Breast epithelium (tissue), 4 donors: ENCODE measurements around the gene LTBP4. TPM values are rescaled to one million over a fixed set of nuclear protein-coding genes. Genes with fewer than 3 reads are reported as not detected.
"Not testable (repeated sequence)": the region's sequence is repeated elsewhere in the genome, so short reads cannot be mapped to it uniquely, and the experiment has no call there.

Source experiments
- DNase-seq, 2 donors: peaks; one replicate each; pipeline ENCODE4 v3.0.0-alpha.2; 2019; ENCODE audit warnings: low spot score in 2 of 2
- H3K27ac ChIP-seq, 2 donors: fragments of 200-600 bp; sonication (generic) in 1 of 2; one replicate each; pipeline ENCODE4 v1.5.1; 2016 to 2019; ENCODE audit warnings: mild to moderate bottlenecking in 1 of 2
- H3K27me3 ChIP-seq, 2 donors: fragments of 200-600 bp; sonication (generic) in 1 of 2; one replicate each; pipeline versions ENCODE4 v1.5.1 to v1.6.0; 2017 to 2019; ENCODE audit warnings: control low read depth in 1 of 2, mild to moderate bottlenecking in 1 of 2
- H3K36me3 ChIP-seq: fragments of 200-600 bp; one replicate; pipeline ENCODE4 v1.5.1; 2019
- H3K4me1 ChIP-seq, 2 donors: fragments of 200-600 bp; sonication (generic); one replicate each; pipeline ENCODE4 v1.5.1; 2016 to 2019; ENCODE audit warnings: control low read depth in 1 of 2
- H3K4me3 ChIP-seq, 3 donors: fragments of 200-600 bp; sonication (generic); 1 replicate in 2 of 3; 2 replicates in 1 of 3; pipeline ENCODE4 v1.5.1; 2016 to 2019; ENCODE audit warnings: mild to moderate bottlenecking in 3 of 3, moderate library complexity in 2 of 3
- H3K9me3 ChIP-seq, 2 donors: fragments of 200-600 bp; sonication (generic) in 1 of 2; one replicate each; pipeline ENCODE4 v1.5.1; 2016 to 2019; ENCODE audit warnings: control low read depth in 1 of 2
- POLR2A ChIP-seq: fragments of 450-650 bp; IDR thresholded peaks from one replicate; pipeline ENCODE4 v1.6.1; 2016; ENCODE audit warnings: antibody characterized with exemption, mild to moderate bottlenecking, moderate library complexity
- POLR2AphosphoS5 ChIP-seq, 3 donors: sonication (generic); formaldehyde crosslinking; IDR thresholded peaks; one replicate each; pipeline ENCODE4 v1.6.1; 2017; ENCODE audit warnings: antibody characterized with exemption in 3 of 3
- intact Hi-C: fragments of 100-400 bp; cut with DNase I; formaldehyde crosslinking; loops from one replicate; pipeline ENCODE4 v1.15.1; 2023; ENCODE audit warnings: low total_unique reads
- total RNA-seq, 3 donors: library from RNA; depleted of rRNA; stranded (reverse); fragments of >200 nt; gene quantifications; one replicate each; pipeline ENCODE4 v1.1.0, GENCODE V29; 2016
- TF ChIP-seq, protein P1 (sequence below), 3 donors: fragments of 450-650 bp; IDR thresholded peaks; one replicate each; pipeline ENCODE4 v1.5.1; 2016 to 2017; ENCODE audit warnings: antibody characterized with exemption in 3 of 3, mild to moderate bottlenecking in 3 of 3, moderate library complexity in 3 of 3

The LTBP4 gene
- total RNA-seq, 3 donors from 2014 or later = 52.7 to 130 (median 89.1) TPM

DNA sequence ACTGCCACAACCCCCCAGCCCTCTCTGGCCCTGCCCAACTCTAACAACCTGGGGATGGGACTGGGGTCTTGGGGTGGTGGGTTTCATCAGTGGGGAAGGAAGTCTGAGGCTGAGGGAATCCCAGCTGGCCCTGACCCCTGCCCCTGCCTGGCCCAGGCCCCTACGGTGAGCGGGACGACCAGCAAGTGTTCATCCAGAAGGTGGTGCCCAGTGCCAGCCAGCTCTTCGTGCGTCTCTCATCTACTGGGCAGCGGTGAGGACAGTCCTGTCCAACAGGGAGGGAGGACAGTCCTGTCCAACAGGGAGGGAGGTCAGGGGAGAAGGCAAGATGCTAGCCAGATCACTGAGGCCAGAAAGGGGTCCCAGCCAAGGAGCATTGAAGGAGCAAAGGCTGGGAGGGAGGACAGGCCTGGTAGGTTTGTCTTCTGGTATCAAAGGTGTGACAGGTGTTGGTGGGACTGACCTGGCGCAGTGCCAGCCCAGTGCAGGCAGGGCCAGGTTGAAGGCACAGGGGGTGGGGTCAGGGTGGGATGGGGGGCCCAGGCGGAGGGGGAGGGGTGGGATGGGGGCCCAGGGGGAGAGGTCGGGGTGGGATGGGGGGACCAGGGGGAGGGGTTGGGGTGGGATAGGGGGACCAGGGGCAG lies 12.1 kb upstream of the LTBP4 start:
- H3K4me3 ChIP-seq = no peak overlapping the region
- no peak overlapping the region for H3K27ac ChIP-seq
- H3K36me3 ChIP-seq = no peaks in the 10 kb centered on the region
- DNase-seq = no peak
- TF ChIP-seq POLR2A = no peak
- no peaks in the 10 kb centered on the region for H3K4me1 ChIP-seq
- H3K27me3 ChIP-seq = no peaks in the 10 kb centered on the region
- intact Hi-C loops = no loop called here
- H3K9me3 ChIP-seq = no peaks in the 10 kb centered on the region

DNA sequence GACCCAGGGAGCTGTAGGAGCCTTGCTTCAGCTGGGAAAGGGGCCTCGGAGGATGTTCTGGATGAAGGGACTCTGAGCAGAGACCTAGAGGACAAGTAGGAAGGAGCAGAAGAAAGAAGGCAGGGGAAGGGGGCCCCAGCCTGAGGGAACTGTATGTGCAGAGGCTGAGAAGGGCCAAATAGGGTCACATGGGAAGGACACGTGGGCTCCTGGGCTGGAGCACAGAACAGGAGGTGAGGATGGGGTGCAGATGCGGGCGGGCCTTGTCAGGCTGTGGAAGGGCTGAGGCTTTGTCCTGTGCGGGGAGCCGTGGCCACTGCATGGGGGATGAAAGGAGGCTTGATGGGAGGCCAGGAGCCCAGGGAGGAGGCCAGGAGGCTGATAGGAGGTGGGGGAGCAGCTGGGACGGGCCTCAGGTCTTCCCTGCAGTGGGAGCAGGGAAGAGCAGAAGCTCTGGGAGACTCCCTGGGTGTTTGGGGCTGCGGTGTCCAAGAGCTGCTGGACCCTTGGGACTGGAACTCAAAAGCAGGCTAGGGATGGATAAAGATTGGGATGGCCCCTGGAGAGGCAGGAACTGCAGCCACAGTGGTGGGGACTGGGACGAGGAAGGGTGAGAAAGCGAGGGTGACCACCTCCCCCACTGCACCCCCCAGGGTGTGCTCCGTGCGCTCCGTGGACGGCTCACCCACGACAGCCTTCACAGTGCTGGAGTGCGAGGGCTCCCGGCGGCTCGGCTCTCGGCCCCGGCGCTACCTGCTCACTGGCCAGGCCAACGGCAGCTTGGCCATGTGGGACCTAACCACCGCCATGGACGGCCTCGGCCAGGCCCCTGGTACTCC lies 11.4 kb upstream of the LTBP4 start:
- H3K27ac ChIP-seq = no peak overlapping the region
- intact Hi-C loops = no loop called here
- TF ChIP-seq, protein P1, sequence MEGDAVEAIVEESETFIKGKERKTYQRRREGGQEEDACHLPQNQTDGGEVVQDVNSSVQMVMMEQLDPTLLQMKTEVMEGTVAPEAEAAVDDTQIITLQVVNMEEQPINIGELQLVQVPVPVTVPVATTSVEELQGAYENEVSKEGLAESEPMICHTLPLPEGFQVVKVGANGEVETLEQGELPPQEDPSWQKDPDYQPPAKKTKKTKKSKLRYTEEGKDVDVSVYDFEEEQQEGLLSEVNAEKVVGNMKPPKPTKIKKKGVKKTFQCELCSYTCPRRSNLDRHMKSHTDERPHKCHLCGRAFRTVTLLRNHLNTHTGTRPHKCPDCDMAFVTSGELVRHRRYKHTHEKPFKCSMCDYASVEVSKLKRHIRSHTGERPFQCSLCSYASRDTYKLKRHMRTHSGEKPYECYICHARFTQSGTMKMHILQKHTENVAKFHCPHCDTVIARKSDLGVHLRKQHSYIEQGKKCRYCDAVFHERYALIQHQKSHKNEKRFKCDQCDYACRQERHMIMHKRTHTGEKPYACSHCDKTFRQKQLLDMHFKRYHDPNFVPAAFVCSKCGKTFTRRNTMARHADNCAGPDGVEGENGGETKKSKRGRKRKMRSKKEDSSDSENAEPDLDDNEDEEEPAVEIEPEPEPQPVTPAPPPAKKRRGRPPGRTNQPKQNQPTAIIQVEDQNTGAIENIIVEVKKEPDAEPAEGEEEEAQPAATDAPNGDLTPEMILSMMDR (IDR thresholded peaks at IDR 0.05) = no peak
- TF ChIP-seq POLR2AphosphoS5 (IDR thresholded peaks at IDR 0.05) = no peak
- no peak for TF ChIP-seq POLR2A
- no peaks in the 10 kb centered on the region for H3K27me3 ChIP-seq
- H3K4me3 ChIP-seq = no peak overlapping the region
- no peaks in the 10 kb centered on the region for H3K36me3 ChIP-seq
- DNase-seq = no peak
- H3K9me3 ChIP-seq = no peaks in the 10 kb centered on the region
- no peaks in the 10 kb centered on the region for H3K4me1 ChIP-seq

DNA sequence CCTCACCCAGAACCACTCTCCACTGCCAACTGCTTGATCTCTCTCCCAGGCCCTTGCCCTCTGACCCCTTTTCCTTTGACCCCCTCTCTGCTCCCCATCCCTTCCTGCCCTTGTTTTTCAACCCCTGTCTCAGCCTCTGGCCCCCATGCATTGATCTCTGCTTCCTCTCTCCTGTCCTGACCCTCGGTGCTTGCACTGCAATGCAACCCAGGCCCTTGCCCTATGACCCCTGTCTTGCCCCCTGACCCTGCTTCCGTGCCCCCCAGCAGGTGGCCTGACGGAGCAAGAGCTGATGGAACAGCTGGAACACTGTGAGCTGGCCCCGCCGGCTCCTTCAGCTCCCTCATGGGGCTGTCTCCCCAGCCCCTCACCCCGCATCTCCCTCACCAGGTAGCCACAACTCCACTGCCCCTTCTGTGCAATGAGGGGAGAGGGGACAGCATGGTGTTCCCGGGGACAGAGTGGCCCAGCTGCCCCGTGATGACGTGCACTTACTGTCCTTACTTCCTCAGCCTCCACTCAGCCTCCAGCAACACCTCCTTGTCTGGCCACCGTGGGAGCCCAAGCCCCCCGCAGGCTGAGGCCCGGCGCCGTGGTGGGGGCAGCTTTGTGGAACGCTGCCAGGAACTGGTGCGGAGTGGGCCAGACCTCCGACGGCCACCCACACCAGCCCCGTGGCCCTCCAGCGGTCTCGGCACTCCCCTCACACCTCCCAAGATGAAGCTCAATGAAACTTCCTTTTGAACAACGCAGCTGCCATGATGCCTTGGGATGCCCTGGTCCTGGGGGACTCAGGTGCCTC lies 10.5 kb upstream of the LTBP4 start:
- TF ChIP-seq, protein P1 (IDR thresholded peaks at IDR 0.05) = no peak
- TF ChIP-seq POLR2A (no peak), POLR2AphosphoS5 (IDR thresholded peaks at IDR 0.05) (no peak)
- no peaks in the 10 kb centered on the region for H3K9me3 ChIP-seq
- H3K36me3 ChIP-seq = no peaks in the 10 kb centered on the region
- H3K27me3 ChIP-seq = peaks cover 0 to 3% of the 10 kb centered on the region in 2 donors
- H3K27ac ChIP-seq = no peak overlapping the region
- intact Hi-C loops = no loop called here
- H3K4me3 ChIP-seq = no peak overlapping the region
- H3K4me1 ChIP-seq = no peaks in the 10 kb centered on the region
- DNase-seq = no peak

DNA sequence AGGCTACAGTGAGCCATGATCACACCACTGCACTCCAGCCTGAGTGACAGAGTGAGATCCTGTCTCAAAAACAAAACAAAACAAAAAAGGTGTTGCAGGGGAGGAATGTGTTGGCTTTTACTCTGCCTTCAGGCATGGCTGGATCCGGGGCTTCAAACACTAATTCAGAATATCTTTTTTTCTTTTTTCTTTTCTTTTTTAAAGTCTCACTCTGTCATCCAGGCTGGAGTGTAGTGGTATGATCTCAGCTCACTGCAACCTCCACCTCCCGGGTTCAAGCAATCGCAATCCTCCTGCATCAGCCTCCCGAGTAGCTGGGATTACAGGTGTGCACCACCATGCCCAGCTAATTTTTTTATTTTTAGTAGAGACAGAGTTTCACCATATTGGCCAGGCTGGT lies 9.4 kb upstream of the LTBP4 start:
- H3K4me3 ChIP-seq, H3K4me1 ChIP-seq, H3K27ac ChIP-seq, intact Hi-C loops, H3K27me3 ChIP-seq, DNase-seq, H3K36me3 ChIP-seq, H3K9me3 ChIP-seq: not testable (repeated sequence)

DNA sequence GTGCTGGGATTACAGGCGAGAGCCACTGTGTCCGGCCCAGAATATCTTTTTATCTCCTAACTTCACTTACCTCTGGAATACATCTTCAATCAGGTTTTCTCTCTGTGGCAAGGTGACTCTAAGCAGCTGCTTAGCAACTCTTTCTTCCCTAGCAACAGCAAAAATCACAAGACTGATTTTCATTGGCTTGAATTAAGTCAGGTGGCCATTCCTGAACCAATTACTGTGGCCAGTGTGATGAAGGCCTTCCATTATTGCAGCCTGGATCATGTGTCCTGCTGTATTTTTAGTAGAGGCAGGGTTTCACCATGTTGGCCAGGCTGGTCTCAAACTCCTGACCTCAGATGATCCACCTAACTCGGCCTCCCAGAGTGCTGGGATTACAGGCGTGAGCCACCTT lies 9.0 kb upstream of the LTBP4 start:
- no peaks in the 10 kb centered on the region for H3K36me3 ChIP-seq
- intact Hi-C loops = no loop called here
- no peak overlapping the region for H3K4me3 ChIP-seq
- H3K4me1 ChIP-seq = peaks cover 0 to 3% of the 10 kb centered on the region in 2 donors
- no peak overlapping the region for H3K27ac ChIP-seq
- peaks cover 0 to 13% of the 10 kb centered on the region in 2 donors for H3K27me3 ChIP-seq
- H3K9me3 ChIP-seq = no peaks in the 10 kb centered on the region
- no peak for DNase-seq
- TF ChIP-seq POLR2AphosphoS5 (IDR thresholded peaks at IDR 0.05) (no peak), POLR2A (no peak)
- TF ChIP-seq, protein P1 (IDR thresholded peaks at IDR 0.05) = no peak
